Measurements from ENCODE around the gene GPR68.

The GPR68 gene

GRCh38 chr14:91207008-91207407 is 37.5 kb downstream of the GPR68 start:
- H3K9me3 ChIP-seq (ENCODE audit: control insufficient read depth, insufficient read depth, low read length): no peaks in the 10 kb centered on the region
- H3F3A ChIP-seq (ENCODE audit: control insufficient read depth, insufficient read depth): no peaks in the 10 kb centered on the region
- no peaks in the 10 kb centered on the region for H3K9me2 ChIP-seq (replicated peaks; ENCODE audit: control insufficient read depth, low read length)
- H3K4me3 ChIP-seq (ENCODE audit: low read length): no peak overlapping the region
- H3K79me2 ChIP-seq (ENCODE audit: control insufficient read depth, low read length): no peaks in the 10 kb centered on the region
- TF ChIP-seq EZH2phosphoT487 (IDR thresholded peaks at IDR 0.05; ENCODE audit: borderline replicate concordance, low read length) (no peak), CTCF (IDR thresholded peaks at IDR 0.05; ENCODE audit: low read depth, low read length, poor library complexity, severe bottlenecking) (no peak)
- no peak overlapping the region for H3K4me2 ChIP-seq (ENCODE audit: low read length)
- H3K36me3 ChIP-seq (ENCODE audit: control insufficient read depth, low read length): peaks cover 3% of the 10 kb centered on the region
- H4K20me1 ChIP-seq (ENCODE audit: control insufficient read depth, insufficient read depth, low read depth, low read length): no peaks in the 10 kb centered on the region
- no peaks in the 10 kb centered on the region for H3K27me3 ChIP-seq (ENCODE audit: control insufficient read depth, low read length)
- no peaks in the 10 kb centered on the region for H3K4me1 ChIP-seq (ENCODE audit: control insufficient read depth, low read length)
- no peak overlapping the region for H3K27ac ChIP-seq (ENCODE audit: low read depth, low read length)

- Histone ChIP-seq H3K9me2 (replicated peaks; ENCODE audit: control insufficient read depth, low read length) (no peaks in the 10 kb centered on the region), H3K79me2 (ENCODE audit: control insufficient read depth, low read length) (no peaks in the 10 kb centered on the region), H3K4me1 (ENCODE audit: control insufficient read depth, low read length) (no peaks in the 10 kb centered on the region), H3K9me3 (ENCODE audit: control insufficient read depth, insufficient read depth, low read length) (no peaks in the 10 kb centered on the region), H3K4me3 (ENCODE audit: low read length) (no peak overlapping the region), H3K27ac (ENCODE audit: low read depth, low read length) (no peak overlapping the region), H3F3A (ENCODE audit: control insufficient read depth, insufficient read depth) (no peaks in the 10 kb centered on the region), H3K27me3 (ENCODE audit: control insufficient read depth, low read length) (no peaks in the 10 kb centered on the region), H4K20me1 (ENCODE audit: control insufficient read depth, insufficient read depth, low read depth, low read length) (no peaks in the 10 kb centered on the region), H3K36me3 (ENCODE audit: control insufficient read depth, low read length) (peaks cover 5% of the 10 kb centered on the region), H3K4me2 (ENCODE audit: low read length) (no peak overlapping the region)
- TF ChIP-seq CTCF (IDR thresholded peaks at IDR 0.05; ENCODE audit: low read depth, low read length, poor library complexity, severe bottlenecking): no peak
- no peak for TF ChIP-seq EZH2phosphoT487 (IDR thresholded peaks at IDR 0.05; ENCODE audit: borderline replicate concordance, low read length)
Measured at GRCh38 chr14:91205459-91205858, 39.0 kb downstream of the GPR68 start.

GRCh38 chr14:91204657-91205056 is 39.8 kb downstream of the GPR68 start:
- Histone ChIP-seq H4K20me1 (ENCODE audit: control insufficient read depth, insufficient read depth, low read depth, low read length) (no peaks in the 10 kb centered on the region), H3K79me2 (ENCODE audit: control insufficient read depth, low read length) (no peaks in the 10 kb centered on the region), H3K4me1 (ENCODE audit: control insufficient read depth, low read length) (no peaks in the 10 kb centered on the region), H3K36me3 (ENCODE audit: control insufficient read depth, low read length) (peaks cover 11% of the 10 kb centered on the region), H3K9me3 (ENCODE audit: control insufficient read depth, insufficient read depth, low read length) (no peaks in the 10 kb centered on the region), H3F3A (ENCODE audit: control insufficient read depth, insufficient read depth) (no peaks in the 10 kb centered on the region), H3K27me3 (ENCODE audit: control insufficient read depth, low read length) (no peaks in the 10 kb centered on the region), H3K4me2 (ENCODE audit: low read length) (no peak overlapping the region), H3K27ac (ENCODE audit: low read depth, low read length) (no peak overlapping the region), H3K4me3 (ENCODE audit: low read length) (no peak overlapping the region), H3K9me2 (replicated peaks; ENCODE audit: control insufficient read depth, low read length) (no peaks in the 10 kb centered on the region)
- TF ChIP-seq CTCF (IDR thresholded peaks at IDR 0.05; ENCODE audit: low read depth, low read length, poor library complexity, severe bottlenecking) (no peak), EZH2phosphoT487 (IDR thresholded peaks at IDR 0.05; ENCODE audit: borderline replicate concordance, low read length) (no peak)
